IPS-15b (cell line): Measurements from ENCODE around the gene PRPF6.

Experiments used
- H3K27me3 ChIP-seq: one replicate; pipeline ENCODE4 v1.6.1; 2013; ENCODE audit warnings: low read length; ENCODE audit not compliant: control insufficient read depth, insufficient read depth
- H3K36me3 ChIP-seq: one replicate; pipeline ENCODE4 v1.6.1; 2013; ENCODE audit warnings: low read length; ENCODE audit not compliant: control insufficient read depth, insufficient read depth
- H3K4me1 ChIP-seq: one replicate; pipeline ENCODE4 v1.6.1; 2013; ENCODE audit warnings: mild to moderate bottlenecking, low read length; ENCODE audit not compliant: control insufficient read depth, insufficient read depth
- H3K4me3 ChIP-seq: one replicate; pipeline ENCODE4 v1.5.1; 2013; ENCODE audit warnings: low read depth, low read length
- H3K9ac ChIP-seq: one replicate; pipeline ENCODE4 v1.6.1; 2013; ENCODE audit warnings: low read depth, mild to moderate bottlenecking, low read length
- H3K9me3 ChIP-seq: one replicate; pipeline ENCODE4 v1.6.1; 2013; ENCODE audit warnings: mild to moderate bottlenecking, low read length; ENCODE audit not compliant: control insufficient read depth, insufficient read depth

PRPF6 gene

DNA sequence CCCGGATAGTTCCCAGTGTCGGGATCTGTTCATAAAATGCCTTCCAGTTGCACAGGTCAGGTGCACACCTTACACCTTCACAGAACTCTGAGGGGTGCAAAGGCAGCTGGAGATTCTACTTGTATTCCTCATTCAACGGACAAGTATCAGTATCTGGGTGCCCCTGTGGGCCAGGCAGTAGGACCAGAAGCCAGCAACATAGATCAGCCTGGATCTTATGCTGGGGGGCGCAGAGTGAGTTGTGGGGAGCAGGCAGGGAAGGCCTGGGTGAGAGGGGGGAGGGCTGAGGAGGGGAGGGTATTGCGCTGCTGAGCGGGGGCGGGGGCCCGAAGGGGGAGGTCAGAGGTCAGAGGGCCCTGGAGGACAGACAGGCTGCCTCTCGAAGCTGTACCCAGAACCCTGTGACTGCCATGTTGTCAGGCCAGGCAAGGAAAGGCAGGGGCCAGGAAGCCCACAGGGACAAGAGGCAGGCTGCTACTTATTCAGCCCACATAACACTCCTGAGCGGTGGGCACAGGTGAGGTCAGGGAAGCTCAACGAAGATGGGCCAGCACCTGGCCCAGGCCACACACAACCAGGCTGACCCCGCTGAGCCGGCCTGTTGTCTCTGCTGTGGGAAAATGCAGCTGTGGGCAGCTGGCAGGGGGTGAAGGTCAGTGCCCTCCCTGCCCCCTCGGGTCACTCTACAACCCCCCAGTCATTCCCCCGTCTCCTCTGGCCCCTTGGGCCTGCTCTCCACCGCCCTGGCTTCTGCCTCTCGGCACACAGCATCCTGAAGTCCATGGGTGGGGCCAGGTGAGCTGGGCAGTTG, 100.1 kb downstream of the PRPF6 start:
- Histone ChIP-seq H3K9me3 (no peaks in the 10 kb centered on the region), H3K27me3 (peaks cover 40% of the 10 kb centered on the region), H3K4me1 (peaks cover 8% of the 10 kb centered on the region), H3K4me3 (peak overlapping the region; percentile 73), H3K9ac (no peak overlapping the region), H3K36me3 (no peaks in the 10 kb centered on the region)

DNA sequence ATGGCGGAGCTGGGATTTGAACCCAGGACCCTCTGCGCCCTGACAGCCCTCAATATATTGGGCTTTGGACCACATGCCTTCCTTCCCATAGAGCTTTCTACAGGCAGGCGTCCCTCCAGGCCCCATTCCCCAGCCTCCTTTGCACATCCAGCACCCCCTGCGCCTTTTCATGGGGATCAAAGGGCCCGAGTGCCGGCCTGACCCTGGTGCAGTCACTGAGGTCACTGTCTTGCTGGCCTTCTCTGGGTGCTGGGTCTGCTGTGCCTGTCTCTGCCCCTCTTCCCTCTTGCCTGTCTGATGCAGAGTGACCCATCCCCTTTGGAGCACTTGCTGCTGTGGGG, 100.7 kb downstream of the PRPF6 start:
- Histone ChIP-seq H3K27me3 (peaks cover 40% of the 10 kb centered on the region), H3K36me3 (no peaks in the 10 kb centered on the region), H3K4me3 (no peak overlapping the region), H3K9ac (no peak overlapping the region), H3K4me1 (peaks cover 8% of the 10 kb centered on the region), H3K9me3 (no peaks in the 10 kb centered on the region)

GRCh38 chr20:64082126-64082731, 101.3 kb downstream of the PRPF6 start:
- Histone ChIP-seq H3K9ac (no peak overlapping the region), H3K36me3 (no peaks in the 10 kb centered on the region), H3K4me1 (peaks cover 8% of the 10 kb centered on the region), H3K9me3 (no peaks in the 10 kb centered on the region), H3K4me3 (peak overlapping the region; percentile 8), H3K27me3 (peaks cover 40% of the 10 kb centered on the region)
